Dedifferentiated amniotic fluid mesenchymal stem cell (primary cell): ENCODE measurements around the gene ZNF281.

Source experiments
- DNase-seq: peaks from one replicate; pipeline ENCODE4 v3.0.0-alpha.2; 2016; ENCODE audit errors: extremely low spot score

The ZNF281 gene

DNA sequence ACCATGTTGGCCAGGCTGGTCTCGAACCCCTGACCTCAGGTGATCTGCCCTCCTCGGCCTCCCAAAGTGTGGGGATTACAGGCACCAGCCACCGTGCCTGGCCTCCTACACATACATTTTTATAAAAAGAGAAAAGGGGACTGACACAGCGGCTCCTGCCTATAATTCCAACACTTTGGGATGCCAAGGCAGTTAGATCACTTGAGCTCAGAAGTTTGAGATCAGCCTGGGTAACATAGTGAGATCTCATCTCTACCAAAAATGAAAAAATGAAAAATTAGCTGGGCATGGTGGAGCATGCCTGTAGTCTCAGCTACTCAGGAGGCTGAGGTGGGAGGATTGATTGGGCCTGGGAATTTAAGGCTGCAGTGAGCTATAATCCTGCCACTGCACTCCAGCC lies 23.4 kb downstream of the ZNF281 start:
- no peak for DNase-seq

DNA sequence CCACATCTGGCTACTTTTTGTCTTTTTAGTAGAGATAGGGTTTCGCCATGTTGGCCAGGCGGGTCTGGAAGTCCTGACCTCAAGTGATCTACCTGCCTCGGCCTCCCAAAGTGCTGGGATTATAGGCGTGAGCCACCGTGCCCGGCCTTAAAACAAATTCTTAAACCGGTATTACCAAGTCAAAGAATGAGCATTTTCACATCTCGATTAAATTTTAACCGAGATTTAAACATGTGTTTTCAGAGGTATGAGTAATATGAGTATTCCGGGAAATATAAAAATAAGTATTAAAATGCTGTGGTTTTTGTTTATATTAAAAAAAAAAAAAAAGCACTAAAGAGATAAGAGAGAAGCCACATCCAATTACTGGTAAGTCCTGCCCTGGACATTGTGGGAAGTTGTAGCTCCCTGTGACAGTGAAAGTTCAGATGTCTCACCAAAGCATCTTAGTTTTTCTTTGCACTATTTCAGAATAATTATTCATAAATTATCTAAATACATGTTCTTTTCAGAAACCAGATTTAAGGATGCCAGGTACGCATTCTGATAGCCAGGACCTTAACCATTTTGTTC lies 24.9 kb downstream of the ZNF281 start:
- no peak for DNase-seq

DNA sequence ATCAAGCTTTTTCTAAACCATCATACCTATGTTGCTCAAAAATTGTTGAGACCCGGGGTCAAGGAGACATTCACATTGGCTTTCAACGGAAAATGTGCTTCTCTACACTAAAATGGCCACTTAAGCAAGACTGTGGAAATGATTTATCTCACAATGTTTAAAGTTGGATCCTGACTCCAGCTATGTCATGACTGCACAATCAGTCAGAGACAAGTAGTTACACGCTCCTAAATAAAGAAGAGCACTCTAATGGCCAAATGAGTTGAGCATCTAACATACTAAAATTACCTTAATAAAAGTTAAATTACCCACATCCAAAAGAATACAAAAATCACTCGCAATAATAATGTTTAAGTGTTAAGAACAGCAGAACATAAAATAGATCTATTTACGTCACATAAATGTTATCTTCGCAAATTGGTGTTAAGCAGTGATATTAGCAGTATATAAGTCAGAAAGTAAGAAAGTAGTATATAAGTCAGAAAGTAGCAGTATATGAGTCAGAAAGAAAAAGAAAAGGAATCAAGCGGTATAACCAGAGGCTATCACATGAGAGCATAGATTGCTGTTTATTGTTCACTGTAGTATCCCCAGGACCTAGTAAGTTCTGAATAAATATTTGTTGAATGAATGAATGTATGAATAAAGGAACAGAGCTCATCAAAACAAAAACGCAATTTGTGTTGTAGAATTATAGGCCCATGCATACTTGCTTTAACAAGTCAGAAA lies 28.4 kb downstream of the ZNF281 start:
- DNase-seq: no peak

DNA sequence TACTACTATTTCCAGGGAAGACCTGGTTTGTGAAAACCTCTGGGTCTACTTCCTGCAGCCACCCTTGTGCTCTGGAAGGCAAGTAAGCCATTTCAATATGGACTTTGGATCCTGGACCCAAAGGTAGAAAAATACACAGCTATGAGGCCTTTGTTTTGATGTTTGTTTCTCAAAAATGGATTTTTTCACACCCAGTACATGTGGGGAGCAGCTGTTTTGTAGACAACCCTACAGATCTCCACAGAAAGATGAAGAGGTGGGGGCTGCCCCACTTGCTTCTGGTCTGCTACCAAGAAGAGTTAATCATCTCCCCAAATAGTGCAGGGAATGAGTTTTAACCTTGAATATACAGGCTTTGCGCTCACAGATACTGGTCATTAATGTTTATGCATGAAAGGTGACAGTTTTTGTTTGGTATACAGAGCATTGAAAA lies 29.2 kb downstream of the ZNF281 start:
- no peak for DNase-seq

DNA sequence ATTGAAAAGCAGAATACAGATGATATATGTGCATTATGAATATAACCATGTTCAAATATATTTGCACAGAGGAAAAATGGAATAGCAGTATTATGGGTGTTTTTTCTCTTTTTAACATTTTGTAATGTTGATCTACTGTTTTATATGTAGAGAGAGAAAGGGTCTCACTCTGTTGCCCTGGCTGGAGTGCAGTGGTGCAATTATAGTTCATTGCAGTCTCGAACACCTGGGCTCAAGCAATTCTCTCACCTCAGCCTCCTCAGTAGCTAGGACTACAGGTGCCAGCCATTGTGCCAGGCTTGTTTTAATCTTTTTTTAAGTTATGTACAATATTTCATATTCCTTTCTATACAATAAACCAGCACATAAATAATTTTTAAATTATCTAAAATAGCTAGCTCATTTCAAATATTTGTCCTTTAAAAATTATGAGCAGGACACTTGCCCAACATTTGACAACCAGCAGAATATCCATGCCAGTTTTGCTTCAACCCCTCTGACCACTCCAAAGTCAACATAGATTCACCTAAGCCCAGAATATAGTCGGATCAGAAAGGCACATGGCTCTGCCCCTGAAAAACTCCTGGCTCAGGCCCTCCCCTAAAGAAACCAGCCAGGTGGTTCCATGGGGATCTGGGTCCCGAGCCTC lies 29.8 kb downstream of the ZNF281 start:
- no peak for DNase-seq

DNA sequence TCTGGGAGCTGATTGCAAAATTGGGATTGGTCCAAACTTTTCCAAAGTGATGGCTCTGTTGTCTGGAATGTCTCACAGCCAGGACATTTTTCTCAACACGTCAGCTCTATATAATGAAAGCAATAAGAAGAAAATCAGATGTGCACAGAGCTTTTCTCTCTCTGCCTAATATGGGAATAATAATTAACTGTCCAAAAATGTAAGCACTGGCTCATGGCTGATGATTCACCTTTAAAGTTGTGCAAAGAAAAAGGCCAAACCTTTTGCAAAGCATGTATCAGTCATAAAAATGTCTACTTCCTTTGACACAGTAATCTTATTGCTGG lies 30.4 kb downstream of the ZNF281 start:
- peak; percentile 56 for DNase-seq

DNA sequence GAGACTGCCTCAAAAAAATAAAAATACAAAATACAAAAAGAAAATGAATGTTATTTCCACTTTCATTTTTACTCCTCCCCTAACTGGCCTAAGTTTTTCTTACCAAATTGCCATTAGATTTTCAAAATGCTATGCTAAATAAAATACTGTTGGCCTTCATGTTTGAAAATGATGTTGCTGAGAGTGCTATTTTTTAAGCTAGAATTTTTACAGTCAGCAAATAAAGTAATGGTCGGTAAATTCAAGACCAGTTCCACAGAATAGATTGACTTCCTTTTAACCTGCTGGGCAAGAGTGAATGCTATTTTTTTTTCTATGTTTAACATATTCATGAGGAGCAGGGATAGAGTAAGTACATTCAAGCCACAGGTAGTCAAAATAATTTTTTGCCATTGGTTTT lies 31.7 kb downstream of the ZNF281 start:
- DNase-seq: no peak

DNA sequence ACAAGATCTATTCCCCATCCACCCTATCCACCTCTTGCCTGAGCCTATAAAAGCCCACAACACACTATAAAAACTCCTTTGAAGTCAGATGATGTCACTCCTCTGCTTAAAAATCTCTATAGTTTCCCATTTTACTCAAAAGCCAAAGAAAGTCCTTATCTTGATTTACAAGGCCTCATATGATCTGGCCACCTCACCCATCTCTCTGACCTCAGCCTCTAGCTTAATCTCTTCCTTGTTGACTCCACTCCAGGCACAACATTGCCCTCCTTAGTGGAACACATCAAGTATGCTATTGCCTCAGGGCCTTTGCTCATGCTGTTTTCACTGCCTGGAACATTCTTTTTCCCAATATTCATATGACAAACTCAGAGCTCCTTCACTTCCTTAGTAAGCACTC lies 33.3 kb downstream of the ZNF281 start:
- DNase-seq: no peak

DNA sequence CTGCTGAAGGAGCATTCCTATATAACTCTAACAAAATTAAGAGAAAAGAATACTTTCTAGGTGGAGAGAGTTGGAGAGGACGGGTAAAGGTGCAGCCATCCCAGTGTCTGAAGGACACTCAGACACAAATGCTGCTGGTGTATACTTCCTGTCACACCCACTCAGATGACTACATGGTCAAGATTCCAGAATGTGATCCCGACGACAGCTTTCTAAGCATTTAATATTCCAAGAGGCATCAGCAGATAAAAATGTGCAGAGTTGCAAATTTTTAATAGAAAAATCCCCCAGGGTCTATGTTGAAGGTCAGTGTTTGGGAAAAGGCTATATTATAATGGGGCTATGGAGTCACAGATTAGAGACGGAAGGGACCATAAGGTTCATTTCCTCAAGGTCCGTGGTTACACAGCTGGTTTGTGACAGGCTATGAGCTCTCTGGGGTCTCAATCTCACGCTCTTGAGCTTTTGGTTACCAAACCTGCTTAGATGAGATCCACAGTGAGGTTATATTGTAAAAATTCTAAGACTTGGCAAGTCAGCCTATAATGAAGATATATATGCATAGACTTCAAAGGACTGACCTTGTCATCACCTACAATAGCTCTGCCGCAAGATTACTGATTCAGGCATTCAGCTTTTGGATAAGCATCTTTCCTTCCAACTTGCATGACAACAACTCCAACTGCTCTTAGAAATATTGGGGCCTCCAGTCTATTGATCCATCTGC lies 35.1 kb downstream of the ZNF281 start:
- no peak for DNase-seq

DNA sequence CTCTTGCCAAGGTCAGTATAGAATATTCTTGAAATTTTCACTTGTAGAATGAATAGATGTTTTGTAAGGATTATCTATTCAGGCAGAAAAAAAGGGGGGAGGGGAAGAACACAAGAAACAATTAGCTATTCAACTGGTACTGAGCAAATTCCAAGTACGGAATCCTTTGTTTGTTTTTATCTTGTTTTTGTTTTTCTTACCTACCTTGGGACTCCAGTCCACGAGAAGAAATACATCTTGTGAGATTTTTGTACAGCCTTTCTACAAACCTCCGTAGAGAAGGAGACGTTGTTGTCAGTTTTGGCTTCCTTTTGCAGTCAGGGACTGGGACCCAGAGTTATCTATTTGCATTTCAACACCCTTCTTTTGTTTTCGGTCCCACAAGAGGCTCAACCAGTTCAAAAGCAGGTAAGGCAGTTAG lies 36.0 kb downstream of the ZNF281 start:
- DNase-seq: no peak

DNA sequence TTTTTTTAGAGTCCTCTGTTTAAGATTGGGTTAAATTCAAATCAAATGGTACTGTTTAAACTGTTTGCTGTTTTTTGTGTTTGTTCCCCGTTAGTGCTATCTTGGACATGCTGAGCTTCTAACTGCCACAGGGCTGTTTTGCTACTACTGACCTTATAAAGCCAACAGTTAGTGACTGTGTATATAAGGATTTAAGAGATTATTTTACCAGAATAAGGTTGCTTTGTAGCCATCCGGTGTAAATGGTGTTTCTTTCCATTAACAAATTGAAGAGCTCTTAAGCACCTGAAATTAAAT lies 37.0 kb downstream of the ZNF281 start:
- DNase-seq: no peak

DNA sequence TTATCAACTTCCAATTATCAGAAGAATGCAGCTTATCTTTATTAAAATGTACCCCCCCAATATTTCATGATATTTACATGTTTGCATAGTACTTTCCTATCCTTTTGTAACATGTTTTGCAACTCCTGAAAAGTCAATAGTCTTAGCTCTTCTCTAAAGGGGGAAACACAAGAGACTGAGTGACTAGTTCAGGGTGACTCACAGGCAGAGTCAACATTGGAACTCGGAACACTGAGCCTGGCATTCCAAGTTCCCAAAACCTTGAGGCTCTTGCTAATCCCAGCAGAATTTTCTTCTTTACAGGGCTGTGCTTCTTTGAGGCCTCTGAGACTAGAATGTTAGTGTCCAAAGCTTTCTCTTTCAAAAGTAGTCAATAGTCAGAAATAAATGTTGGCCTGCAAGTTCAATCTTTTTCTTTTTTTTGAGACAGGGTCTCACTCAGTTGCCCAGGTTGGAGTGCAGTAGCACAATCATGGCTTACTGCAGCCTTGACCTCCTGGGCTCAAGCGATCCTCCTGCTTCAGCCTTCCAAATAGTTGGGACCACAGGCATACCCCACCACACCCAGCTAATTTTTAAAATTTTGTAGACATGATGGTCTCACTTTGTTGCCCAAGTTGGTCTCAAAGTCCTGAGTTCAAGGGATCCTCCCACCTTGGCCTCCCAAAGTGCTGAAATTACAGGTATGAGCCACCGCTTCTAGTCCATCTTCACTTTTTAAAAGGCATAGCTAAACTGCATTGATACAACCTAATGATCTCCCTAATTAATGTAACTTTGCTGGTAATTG lies 37.5 kb downstream of the ZNF281 start:
- peak; percentile 74 for DNase-seq

DNA sequence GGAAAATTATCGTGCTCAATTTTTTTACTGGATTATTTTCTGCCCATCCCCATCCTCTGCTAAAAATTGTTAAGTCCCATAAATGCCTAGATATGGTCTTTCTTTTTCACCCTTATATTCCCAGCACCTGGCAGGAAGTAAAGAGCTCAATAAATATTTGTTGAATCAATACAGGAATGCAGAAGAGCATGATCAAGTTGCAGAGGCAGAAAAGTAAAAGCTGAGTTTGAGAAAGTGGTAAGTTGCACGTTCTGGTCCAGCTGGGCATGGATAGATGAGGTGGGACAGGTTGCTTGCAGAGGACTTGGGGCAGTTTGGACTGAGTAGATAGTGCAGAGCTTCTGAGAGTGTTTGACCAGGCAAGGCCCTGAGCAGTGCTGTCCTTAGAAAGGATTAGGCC lies 40.1 kb downstream of the ZNF281 start:
- no peak for DNase-seq

DNA sequence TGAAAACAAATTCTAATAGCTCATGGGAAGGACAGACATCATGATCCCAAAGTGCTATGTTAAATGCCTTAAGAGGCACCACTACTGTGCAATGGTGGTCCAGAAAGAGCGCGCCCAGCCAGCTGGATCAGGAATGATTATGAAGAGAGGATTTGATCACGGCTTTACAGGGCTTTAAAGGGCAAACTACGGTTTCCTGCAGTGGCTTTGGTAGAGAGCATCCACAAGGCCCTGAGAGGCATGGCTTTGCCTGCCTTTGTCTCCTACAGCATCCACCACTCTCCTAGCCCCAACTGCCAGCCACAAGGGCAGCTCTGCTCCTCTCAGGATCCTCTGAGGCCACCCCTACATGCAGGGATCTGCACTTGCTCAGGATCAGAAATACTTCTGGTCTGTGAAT lies 40.7 kb downstream of the ZNF281 start:
- DNase-seq: no peak

DNA sequence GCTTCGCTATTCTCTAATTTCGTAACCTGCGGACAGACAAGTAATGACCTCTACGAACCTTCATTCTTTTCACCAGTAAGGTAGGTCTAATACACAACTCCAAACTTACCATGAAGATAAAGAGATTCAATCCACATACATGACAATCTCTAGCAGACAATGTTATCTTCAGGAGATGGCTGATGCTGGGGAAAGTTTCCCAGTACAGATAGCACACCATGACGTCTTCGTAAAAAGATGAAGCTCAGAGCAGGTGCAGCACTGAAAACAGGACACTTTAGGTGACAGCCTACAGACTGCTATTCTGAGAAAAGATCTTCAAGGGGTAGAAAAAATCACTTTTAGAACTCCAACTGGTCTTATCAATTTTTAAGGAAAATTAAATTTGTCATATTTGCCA lies 41.3 kb downstream of the ZNF281 start:
- DNase-seq: no peak

DNA sequence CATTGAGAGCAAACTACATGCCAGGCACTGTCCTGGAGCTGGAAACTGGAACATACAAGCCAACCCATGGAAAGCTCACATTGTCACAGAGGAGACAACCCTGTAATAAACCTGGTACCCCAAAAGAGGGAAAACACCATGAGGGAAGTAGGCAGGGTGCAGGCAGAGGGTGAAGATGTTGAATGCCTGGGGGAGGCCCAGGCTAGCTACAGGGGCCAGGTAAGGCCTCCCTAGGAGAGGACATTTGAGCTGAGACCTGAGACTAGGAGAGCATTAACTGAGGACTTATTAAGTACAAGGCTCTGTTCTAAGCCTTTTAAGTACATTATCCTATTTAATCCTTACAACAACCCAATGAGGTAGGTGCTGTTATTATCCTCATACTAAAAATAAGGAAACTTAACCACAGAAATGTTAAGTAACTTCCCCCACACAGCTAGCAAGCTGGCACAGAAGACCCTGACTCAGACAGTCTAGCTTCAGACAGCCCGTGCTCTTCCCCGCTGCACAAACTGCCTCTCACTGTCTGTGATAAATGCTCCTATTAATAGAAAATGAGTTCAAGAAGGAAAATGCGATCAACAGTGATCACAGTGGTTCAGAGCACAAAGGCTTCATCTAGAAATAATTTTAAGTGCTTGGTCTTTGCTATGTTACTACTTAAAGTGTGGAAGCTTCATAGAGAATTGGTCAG lies 41.8 kb downstream of the ZNF281 start:
- no peak for DNase-seq

DNA sequence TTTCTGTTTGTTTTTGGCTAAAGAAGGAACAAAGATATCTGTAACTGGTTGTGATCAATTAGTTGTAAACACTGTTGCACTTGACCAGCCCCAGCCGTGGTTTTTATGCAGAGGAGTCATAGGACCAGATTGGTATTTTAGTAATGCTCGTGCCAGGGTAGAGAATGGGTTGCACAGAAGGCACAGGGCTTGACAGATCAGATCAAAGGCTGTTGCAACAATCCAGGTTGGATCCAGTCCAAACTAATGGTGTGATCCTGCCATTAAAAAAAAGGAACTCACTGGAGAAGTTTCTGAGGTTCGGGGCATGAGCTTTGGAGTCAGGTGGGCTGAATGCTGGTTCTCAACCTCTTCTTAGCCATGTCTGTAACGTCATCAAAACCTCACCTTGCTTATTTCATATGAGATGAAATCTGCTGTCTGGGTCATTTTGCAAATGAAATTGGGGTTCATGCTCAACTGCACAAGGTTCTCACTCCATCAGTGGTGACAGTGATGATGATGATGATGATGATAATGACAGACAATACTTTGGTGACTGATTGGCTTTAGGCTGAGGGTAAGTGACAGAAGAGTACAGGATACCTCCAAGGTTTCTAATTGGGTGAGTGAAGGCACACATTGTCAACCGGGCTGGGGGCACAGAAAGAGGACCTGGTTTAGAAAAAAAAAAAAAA lies 43.1 kb downstream of the ZNF281 start:
- no peak for DNase-seq

DNA sequence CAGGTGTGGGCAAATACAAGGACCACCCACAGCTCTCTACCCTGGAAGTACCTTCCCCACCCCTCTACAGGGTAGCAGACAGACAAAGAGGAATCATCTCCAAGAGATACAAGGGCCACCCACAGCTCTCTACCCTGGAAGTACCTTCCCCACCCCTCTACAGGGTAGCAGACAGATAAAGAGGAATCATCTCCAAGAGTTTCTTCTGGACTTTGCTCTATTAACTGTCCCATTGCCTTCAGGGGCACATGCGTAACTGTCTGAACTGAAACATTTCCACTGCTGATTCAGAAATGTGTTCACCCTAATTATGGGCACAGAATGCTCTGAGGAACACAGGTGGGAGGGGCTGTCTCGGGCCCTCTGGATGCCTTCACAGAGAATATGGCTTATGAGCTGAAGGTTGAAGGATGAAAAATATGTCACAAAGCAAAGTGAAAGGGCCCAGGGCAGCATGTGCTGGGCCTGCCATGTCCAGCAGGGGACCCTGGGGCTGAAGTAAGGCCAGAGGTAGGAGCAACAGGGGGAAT lies 43.9 kb downstream of the ZNF281 start:
- DNase-seq: no peak

DNA sequence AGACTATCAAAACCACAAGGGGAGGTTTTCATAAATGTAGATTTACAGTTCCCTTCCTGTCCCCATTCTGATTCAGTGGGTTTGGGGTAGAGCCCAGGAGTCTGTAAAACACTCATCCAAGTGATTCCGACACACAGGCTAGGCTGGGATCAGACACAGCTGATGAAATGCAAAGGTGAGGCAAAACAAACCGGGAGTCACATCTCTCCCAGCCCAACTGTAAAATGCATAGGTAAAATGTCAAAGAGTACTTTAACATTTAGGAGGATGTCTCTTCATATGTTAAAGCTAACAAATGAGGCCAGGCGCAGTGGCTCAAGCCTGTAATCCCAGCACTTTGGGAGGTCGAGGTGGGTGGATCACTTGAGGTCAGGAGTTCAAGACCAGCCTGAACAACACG lies 45.0 kb downstream of the ZNF281 start:
- no peak for DNase-seq

DNA sequence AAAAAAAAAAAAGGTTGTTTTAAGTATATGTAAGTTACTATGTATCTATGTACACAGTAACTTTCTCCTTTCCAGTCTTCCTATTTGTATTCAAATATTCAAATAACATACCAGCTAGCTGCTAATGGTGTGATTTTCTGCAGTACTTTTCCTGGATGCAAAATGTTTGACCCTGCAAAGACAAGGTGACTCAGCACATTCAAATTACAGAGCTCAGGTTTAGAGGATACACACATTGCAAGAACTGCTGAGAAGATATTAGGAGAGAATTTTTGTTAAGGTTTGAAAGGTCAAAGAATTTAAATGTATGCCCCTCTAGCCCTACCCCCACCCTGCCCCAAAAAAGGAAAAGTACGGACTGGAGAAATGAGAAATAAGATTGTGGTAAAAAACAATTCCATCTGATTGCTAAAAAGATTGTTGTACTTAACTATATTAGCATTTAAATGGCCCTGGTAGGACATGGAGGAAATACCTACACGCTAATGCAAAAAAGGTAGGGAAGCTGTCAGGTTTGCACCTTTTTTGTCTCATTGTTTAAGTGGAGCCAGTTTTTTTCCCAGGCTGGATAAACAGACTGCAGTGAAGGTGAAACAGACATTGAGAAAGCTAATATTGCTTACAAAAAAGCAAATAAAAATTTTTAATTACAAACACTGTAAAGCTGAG lies 45.6 kb downstream of the ZNF281 start:
- no peak for DNase-seq
